Breast epithelium (tissue), 3 donors: ENCODE results near the gene NAV1.

Experiments used
- POLR2A ChIP-seq: fragments of 450-650 bp; IDR thresholded peaks from one replicate; pipeline ENCODE4 v1.6.1; 2016; ENCODE audit warnings: antibody characterized with exemption, mild to moderate bottlenecking, moderate library complexity
- TF ChIP-seq, protein P1 (sequence below), 3 donors: fragments of 450-650 bp; IDR thresholded peaks; one replicate each; pipeline ENCODE4 v1.5.1; 2016 to 2017; ENCODE audit warnings: antibody characterized with exemption in 3 of 3, mild to moderate bottlenecking in 3 of 3, moderate library complexity in 3 of 3

DNA sequence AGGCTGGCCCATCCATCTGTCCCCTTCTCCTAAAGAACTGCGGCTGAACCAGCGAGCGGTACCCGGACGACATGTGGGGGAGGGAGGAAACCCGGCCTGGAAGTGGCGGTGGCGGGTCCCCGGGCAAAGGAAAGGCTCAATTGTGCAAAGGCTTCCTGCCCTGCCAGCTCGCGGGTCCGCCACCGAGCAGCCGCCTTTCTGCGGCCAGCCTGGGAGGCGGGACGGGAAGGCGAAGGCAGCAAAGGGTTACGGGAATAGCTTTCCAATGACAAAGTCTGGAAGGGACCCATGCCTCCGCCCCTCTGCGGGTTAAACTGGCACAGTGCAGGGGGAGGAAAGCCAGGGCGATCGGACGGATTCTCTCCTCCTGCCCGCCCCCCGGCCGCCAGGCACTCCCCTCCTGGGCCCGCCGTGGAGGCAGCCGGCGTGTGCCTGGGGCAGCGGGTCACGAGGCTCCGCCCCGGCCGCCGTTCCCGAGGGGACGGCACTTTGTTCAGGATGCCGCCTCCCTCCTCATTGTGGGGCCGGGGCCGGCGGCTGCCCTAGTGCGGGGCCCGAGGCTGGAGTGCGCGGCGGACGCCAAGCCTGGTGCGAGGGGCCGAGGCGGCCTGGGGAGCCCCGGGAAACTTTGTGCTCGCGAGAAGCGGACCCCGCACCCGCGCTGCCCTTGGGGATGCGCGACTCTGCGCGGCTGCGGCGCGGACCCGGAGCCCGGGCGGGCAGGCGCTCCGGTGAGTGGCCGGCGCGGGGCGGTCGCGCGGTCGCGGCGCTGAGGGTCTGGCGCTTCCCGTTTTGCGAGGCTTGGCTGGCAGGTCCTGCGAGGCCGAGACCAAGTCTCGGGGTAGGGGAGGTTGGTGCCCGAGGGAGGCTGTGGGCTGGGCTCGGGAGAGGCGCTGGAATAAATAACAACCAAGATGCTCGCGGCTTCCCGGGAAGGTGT lies at the start of gene NAV1:
- TF ChIP-seq, protein P1, sequence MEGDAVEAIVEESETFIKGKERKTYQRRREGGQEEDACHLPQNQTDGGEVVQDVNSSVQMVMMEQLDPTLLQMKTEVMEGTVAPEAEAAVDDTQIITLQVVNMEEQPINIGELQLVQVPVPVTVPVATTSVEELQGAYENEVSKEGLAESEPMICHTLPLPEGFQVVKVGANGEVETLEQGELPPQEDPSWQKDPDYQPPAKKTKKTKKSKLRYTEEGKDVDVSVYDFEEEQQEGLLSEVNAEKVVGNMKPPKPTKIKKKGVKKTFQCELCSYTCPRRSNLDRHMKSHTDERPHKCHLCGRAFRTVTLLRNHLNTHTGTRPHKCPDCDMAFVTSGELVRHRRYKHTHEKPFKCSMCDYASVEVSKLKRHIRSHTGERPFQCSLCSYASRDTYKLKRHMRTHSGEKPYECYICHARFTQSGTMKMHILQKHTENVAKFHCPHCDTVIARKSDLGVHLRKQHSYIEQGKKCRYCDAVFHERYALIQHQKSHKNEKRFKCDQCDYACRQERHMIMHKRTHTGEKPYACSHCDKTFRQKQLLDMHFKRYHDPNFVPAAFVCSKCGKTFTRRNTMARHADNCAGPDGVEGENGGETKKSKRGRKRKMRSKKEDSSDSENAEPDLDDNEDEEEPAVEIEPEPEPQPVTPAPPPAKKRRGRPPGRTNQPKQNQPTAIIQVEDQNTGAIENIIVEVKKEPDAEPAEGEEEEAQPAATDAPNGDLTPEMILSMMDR (IDR thresholded peaks at IDR 0.05), result no peak
- no peak for TF ChIP-seq POLR2A
